Measurements from ENCODE around the gene CATSPERZ. TPM values are rescaled to one million over a fixed set of nuclear protein-coding genes. Genes with fewer than 3 reads are reported as not detected.
"Not testable (repeated sequence)": the region's sequence is repeated elsewhere in the genome, so short reads cannot be mapped to it uniquely, and the experiment has no call there.

Gene CATSPERZ
- total and polyA plus RNA-seq, 8 donors = 0.18 to 11.3 (median 3.5) TPM; not detected in 4

DNA sequence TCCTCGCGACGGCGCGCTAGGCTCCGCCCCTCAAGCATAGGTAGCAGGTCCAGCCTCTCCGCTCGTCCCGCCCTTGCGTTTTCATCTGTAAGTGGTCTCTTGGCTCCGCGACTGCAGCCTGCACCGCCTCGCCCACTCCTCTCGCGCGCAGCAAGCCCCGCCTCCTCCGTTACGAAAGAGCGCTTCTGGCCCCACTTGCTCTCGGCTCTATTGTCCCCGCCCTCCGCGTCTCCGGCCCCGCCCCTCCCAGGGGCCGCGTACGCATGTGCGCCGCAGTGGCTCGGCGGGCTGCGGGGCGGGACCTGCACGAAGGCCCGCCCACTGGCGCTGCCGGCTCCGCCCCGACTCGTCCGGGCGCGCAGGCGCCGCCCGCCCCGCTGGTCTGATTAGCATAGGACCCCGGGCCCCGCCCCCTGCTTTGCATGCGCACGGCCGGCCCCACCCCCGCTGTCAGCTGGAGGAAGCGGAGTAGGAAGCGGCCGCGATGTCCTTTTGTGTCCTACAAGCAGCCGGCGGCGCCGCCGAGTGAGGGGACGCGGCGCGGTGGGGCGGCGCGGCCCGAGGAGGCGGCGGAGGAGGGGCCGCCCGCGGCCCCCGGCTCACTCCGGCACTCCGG lies 5.0 kb downstream of the CATSPERZ start, which contains the start of gene ESRRA:
Gene ESRRA (plus strand): TSS at position 450 of the 616 bp plus-strand sequence. CDS start 1,656 bp downstream, outside the sequence.
- no peaks in the 10 kb centered on the region for H3K9me3 ChIP-seq
- H3K27me3 ChIP-seq = peaks cover 3 to 35% (median 6%) of the 10 kb centered on the region in 3 donors
- peaks cover 37 to 47% (median 44%) of the 10 kb centered on the region in 4 donors for H3K4me1 ChIP-seq
- peak; percentile 41 to 87 (median 84) for TF ChIP-seq POLR2AphosphoS5 (IDR thresholded peaks at IDR 0.05)
- TF ChIP-seq EP300 (IDR thresholded peaks at IDR 0.05) = no peak
- TF ChIP-seq POLR2A (IDR thresholded peaks at IDR 0.05) = no peak
- TF ChIP-seq CTCF (IDR thresholded peaks at IDR 0.05) = no peak
- peak; percentile 100 for DNase-seq
- 0 to 1% (median 1%) methylated on average over 21 to 81 of the region's 81 CpGs for WGBS, 5 donors
- peaks cover 0 to 14% (median 7%) of the 10 kb centered on the region in 4 donors for H3K36me3 ChIP-seq
- intact Hi-C loops (cut with DNase I; ENCODE audit: low total_unique reads) = no loop called here
- H3K27ac ChIP-seq = peak within 1 kb of the TSS; percentile 95 to 97 (median 96)
- H3K4me3 ChIP-seq = peak within 1 kb of the TSS; percentile 64 to 82 (median 76)

DNA sequence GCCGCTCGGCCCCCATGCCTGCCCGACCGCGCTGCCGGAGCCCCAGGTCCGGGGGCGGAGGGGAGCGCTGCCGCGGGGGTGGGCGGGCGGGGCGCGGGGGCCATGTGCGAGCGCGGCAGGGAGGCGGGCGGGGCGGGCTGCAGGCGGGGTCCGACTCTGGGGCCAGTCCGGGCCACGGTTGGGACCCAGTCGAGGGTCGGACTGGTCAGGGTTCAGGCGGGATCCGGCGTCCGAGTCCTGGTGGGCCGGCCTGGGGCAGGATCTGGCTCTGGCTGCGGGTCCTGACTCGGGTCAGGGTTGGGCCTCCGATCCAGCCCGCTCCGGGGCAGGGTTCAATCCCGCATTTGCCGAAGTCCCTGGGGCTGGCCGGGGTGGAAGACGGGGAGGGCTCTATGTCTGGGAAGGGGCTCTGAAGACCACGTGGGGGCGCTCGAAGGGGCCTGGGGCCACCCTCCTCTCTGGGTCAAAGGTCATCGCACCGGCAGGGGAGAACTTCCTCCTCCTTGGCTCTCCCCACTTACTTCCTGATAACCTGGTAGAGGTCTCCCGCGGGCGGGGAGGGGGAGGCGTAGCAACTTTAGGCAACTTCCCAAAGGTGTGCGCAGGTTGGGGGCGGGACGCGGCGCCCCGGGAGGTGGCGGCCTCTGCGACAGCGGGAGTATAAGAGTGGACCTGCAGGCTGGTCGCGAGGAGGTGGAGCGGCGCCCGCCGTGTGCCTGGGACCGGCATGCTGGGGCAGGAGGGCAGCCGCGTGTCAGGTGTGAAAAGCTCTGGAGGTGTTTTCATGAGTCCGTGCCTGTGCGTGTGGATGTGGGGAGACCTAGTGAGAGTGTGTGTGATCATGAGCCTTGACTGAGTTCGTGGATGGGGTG lies 5.8 kb downstream of the CATSPERZ start:
- H3K4me3 ChIP-seq = peak overlapping the region; percentile 64 to 82 (median 76)
- DNase-seq = peak; percentile 86 to 89
- WGBS, 5 donors = 1 to 2% (median 1%) methylated on average over 26 to 71 of the region's 71 CpGs
- H3K27ac ChIP-seq = peak overlapping the region; percentile 95 to 97 (median 96)
- peaks cover 0 to 28% (median 0%) of the 10 kb centered on the region in 3 donors for H3K27me3 ChIP-seq
- H3K9me3 ChIP-seq = no peaks in the 10 kb centered on the region
- TF ChIP-seq CTCF (IDR thresholded peaks at IDR 0.05) = peak in 1 of 7 experiments; percentile 22
- TF ChIP-seq POLR2AphosphoS5 (IDR thresholded peaks at IDR 0.05) = peak in 2 of 3 donors; percentile 74 to 89
- TF ChIP-seq EP300 (IDR thresholded peaks at IDR 0.05) = no peak
- TF ChIP-seq POLR2A (IDR thresholded peaks at IDR 0.05) = no peak
- peaks cover 30 to 45% (median 39%) of the 10 kb centered on the region in 4 donors for H3K4me1 ChIP-seq
- intact Hi-C loops (cut with DNase I; ENCODE audit: low total_unique reads) = no loop called here
- peaks cover 0 to 14% (median 9%) of the 10 kb centered on the region in 4 donors for H3K36me3 ChIP-seq

- WGBS, 5 donors = 13 to 28% (median 18%) methylated on average over 8 to 9 of the region's 9 CpGs
- Histone ChIP-seq H3K36me3 (peaks cover 0 to 14% (median 10%) of the 10 kb centered on the region in 4 donors), H3K4me3 (peak overlapping the region; percentile 64 to 82 (median 76)), H3K4me1 (peaks cover 24 to 42% (median 36%) of the 10 kb centered on the region in 4 donors), H3K9me3 (no peaks in the 10 kb centered on the region), H3K27me3 (peaks cover 0 to 23% (median 0%) of the 10 kb centered on the region in 3 donors), H3K27ac (peak overlapping the region; percentile 95 to 97 (median 96))
- no peak for TF ChIP-seq EP300 (IDR thresholded peaks at IDR 0.05)
- no peak for DNase-seq
- intact Hi-C loops (cut with DNase I; ENCODE audit: low total_unique reads) = no loop called here
Measured at GRCh38 chr11:64306563-64306875, 6.4 kb downstream of the CATSPERZ start.

DNA sequence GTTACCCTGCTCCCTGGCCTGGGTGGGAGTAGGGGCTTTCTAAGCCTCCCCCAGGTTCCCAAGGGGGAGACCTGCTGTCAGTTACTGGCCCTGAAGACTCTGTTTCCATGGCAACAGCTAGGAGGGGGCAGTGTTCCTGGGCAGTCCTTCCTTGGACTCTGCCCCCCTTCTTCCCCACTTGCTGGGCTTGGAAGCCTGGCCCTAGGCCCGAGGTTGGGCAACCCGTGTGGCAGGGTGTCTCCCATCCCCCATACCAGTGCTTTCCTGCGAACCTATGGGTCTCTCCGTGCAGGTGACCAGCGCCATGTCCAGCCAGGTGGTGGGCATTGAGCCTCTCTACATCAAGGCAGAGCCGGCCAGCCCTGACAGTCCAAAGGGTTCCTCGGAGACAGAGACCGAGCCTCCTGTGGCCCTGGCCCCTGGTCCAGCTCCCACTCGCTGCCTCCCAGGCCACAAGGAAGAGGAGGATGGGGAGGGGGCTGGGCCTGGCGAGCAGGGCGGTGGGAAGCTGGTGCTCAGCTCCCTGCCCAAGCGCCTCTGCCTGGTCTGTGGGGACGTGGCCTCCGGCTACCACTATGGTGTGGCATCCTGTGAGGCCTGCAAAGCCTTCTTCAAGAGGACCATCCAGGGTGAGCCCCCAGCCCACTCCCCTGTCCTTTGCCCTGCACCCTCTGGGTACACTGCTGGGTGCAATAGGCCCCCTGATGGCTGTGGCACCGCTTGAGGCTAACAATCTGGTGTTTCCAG lies 6.9 kb downstream of the CATSPERZ start:
- H3K4me3 ChIP-seq = peak overlapping the region; percentile 64 to 82 (median 76)
- TF ChIP-seq POLR2A (IDR thresholded peaks at IDR 0.05) (no peak), POLR2AphosphoS5 (IDR thresholded peaks at IDR 0.05) (no peak), CTCF (IDR thresholded peaks at IDR 0.05) (no peak), EP300 (IDR thresholded peaks at IDR 0.05) (no peak)
- peak overlapping the region; percentile 95 to 97 (median 96) for H3K27ac ChIP-seq
- peak; percentile 44 to 64 for DNase-seq
- no peaks in the 10 kb centered on the region for H3K9me3 ChIP-seq
- WGBS, 5 donors = 69 to 84% (median 74%) methylated on average over 5 to 15 of the region's 15 CpGs
- peaks cover 24 to 42% (median 34%) of the 10 kb centered on the region in 4 donors for H3K4me1 ChIP-seq
- H3K36me3 ChIP-seq = peaks cover 0 to 14% (median 10%) of the 10 kb centered on the region in 4 donors
- intact Hi-C loops (cut with DNase I; ENCODE audit: low total_unique reads) = no loop called here
- H3K27me3 ChIP-seq = peaks cover 0 to 18% (median 0%) of the 10 kb centered on the region in 3 donors

- peaks cover 0 to 19% (median 12%) of the 10 kb centered on the region in 4 donors for H3K36me3 ChIP-seq
- H3K27ac ChIP-seq; intact Hi-C loops (cut with DNase I; ENCODE audit: low total_unique reads); DNase-seq; H3K4me3 ChIP-seq; H3K9me3 ChIP-seq: not testable (repeated sequence)
- WGBS, 5 donors = 78 to 94% (median 90%) methylated on average over 5 of the region's 5 CpGs
- H3K27me3 ChIP-seq = peaks cover 0 to 10% (median 0%) of the 10 kb centered on the region in 3 donors
- peaks cover 24 to 47% (median 38%) of the 10 kb centered on the region in 4 donors for H3K4me1 ChIP-seq
Measured at GRCh38 chr11:64307795-64308194, 7.6 kb downstream of the CATSPERZ start.
